ENCODE measurements around the gene KPTN.
"Not testable (repeated sequence)": the region's sequence is repeated elsewhere in the genome, so short reads cannot be mapped to it uniquely, and the experiment has no call there.

The KPTN gene

GRCh38 chr19:47492137-47492533 lies 8.1 kb upstream of the KPTN start:
- no peak for DNase-seq (ENCODE audit: low read depth in 2 of 2)

GRCh38 chr19:47491358-47492136 lies 7.5 kb upstream of the KPTN start:
- DNase-seq (ENCODE audit: low read depth in 2 of 2) = no peak

GRCh38 chr19:47490847-47491246 lies 6.8 kb upstream of the KPTN start:
- DNase-seq (ENCODE audit: low read depth in 2 of 2) = no peak

GRCh38 chr19:47490031-47490430 lies 6.0 kb upstream of the KPTN start:
- DNase-seq (ENCODE audit: low read depth in 2 of 2) = no peak

GRCh38 chr19:47489072-47489914 lies 5.3 kb upstream of the KPTN start:
- no peak for DNase-seq (ENCODE audit: low read depth in 2 of 2)

GRCh38 chr19:47487551-47488515 lies 3.8 kb upstream of the KPTN start:
- DNase-seq (ENCODE audit: low read depth in 2 of 2) = no peak

GRCh38 chr19:47486900-47487299 lies 2.9 kb upstream of the KPTN start:
- DNase-seq (ENCODE audit: low read depth in 2 of 2) = no peak

- not testable (repeated sequence) for DNase-seq (ENCODE audit: low read depth in 2 of 2)
Observed at GRCh38 chr19:47486220-47486619, 2.2 kb upstream of the KPTN start.

GRCh38 chr19:47485210-47485609 lies 1.2 kb upstream of the KPTN start:
- no peak for DNase-seq (ENCODE audit: low read depth in 2 of 2)

- no peak for DNase-seq (ENCODE audit: low read depth in 2 of 2)
Observed at GRCh38 chr19:47483200-47483599, 819 bp downstream of the KPTN start.

GRCh38 chr19:47481460-47482052 lies 2.5 kb downstream of the KPTN start:
- no peak for DNase-seq (ENCODE audit: low read depth in 2 of 2)

- DNase-seq (ENCODE audit: low read depth in 2 of 2) = no peak
Observed at GRCh38 chr19:47480658-47481057, 3.4 kb downstream of the KPTN start.

- no peak for DNase-seq (ENCODE audit: low read depth in 2 of 2)
Observed at GRCh38 chr19:47479701-47480503, 4.1 kb downstream of the KPTN start.

- DNase-seq (ENCODE audit: low read depth in 2 of 2) = no peak
Observed at GRCh38 chr19:47476438-47476972, 7.5 kb downstream of the KPTN start.

GRCh38 chr19:47475465-47475864 lies 8.6 kb downstream of the KPTN start:
- no peak for DNase-seq (ENCODE audit: low read depth in 2 of 2)

- DNase-seq (ENCODE audit: low read depth in 2 of 2) = no peak
Observed at GRCh38 chr19:47473336-47473735, 10.7 kb downstream of the KPTN start.

GRCh38 chr19:47471733-47472457 lies 12.1 kb downstream of the KPTN start, which contains the start of gene SLC8A2:
Gene SLC8A2 (minus strand): TSS chr19:47471893. CDS start chr19:47466403, 5,490 bp downstream.
- DNase-seq (ENCODE audit: low read depth in 2 of 2) = peak; percentile 39 to 41

- DNase-seq (ENCODE audit: low read depth in 2 of 2) = no peak
Observed at GRCh38 chr19:47471381-47471732, 12.7 kb downstream of the KPTN start.

GRCh38 chr19:47470447-47471195 lies 13.4 kb downstream of the KPTN start:
- DNase-seq (ENCODE audit: low read depth in 2 of 2) = no peak

Data from stimulated activated CD4-positive, alpha-beta T cell treated with anti-CD3 and anti-CD28 coated beads, Interleukin-1b, Interleukin-23, amount 100 ng/mL, for 4 hours (primary cell).